Mesangial cell (primary cell): ENCODE data around the gene KRI1. TPM values are rescaled to one million over a fixed set of nuclear protein-coding genes. Genes with fewer than 3 reads are reported as not detected.

Source experiments
- total RNA-seq: library from RNA; depleted of rRNA; stranded (reverse); fragments of >200 nt; gene quantifications from 2 replicates; pipeline ENCODE4 v1.2.3, GENCODE V29; 2015

KRI1 gene
- total RNA-seq, result 8.6 and 13.5 TPM in 2 replicates

GRCh38 chr19:10565567-10566407, at the start of gene KRI1:
Gene KRI1, minus strand, starts transcription at chr19:10566010. Its CDS starts 11 bp downstream, at chr19:10565999.

DNA sequence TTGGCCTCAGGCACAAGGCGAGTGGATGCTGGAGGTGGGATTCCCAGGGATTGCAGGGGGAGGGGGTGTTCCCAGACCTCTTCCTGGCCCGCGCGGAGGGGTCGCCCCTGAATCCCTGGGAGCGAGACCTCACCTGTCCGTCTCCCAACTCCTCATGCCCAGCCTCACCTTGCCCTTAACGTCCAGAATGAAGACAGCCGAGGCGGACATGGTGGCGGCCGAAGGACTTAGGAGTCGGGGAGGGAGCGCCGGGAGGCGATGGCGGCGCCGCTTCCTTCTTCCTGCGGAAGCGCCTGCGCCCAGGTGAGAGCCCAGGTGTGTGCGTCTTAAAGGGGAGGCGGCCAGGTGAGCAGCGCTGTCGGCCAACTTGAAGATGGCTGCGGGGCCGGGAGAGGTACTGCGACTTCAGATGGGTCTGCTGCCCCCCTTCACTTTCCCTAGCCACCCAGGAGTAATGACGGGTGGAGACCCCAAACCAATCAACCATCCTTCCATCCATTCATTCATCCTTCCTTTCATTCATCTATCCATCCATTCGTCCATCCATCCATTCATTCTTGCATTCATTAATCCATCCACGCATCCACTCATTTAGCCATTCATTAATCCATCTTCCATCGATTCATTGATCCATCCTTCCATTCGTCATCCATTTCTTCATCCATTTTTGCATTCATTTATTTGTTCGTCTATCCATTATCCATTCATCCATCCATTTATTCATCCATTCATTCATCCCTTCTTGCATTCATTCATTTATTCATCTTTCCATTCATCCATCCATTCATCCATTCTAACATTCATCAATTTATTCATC, 21.4 kb upstream of the KRI1 start, which contains the start of gene AP1M2:
Gene AP1M2, minus strand, starts transcription at position 291 of the 817 bp plus-strand sequence. Its CDS starts 81 bp downstream, at position 210.

DNA sequence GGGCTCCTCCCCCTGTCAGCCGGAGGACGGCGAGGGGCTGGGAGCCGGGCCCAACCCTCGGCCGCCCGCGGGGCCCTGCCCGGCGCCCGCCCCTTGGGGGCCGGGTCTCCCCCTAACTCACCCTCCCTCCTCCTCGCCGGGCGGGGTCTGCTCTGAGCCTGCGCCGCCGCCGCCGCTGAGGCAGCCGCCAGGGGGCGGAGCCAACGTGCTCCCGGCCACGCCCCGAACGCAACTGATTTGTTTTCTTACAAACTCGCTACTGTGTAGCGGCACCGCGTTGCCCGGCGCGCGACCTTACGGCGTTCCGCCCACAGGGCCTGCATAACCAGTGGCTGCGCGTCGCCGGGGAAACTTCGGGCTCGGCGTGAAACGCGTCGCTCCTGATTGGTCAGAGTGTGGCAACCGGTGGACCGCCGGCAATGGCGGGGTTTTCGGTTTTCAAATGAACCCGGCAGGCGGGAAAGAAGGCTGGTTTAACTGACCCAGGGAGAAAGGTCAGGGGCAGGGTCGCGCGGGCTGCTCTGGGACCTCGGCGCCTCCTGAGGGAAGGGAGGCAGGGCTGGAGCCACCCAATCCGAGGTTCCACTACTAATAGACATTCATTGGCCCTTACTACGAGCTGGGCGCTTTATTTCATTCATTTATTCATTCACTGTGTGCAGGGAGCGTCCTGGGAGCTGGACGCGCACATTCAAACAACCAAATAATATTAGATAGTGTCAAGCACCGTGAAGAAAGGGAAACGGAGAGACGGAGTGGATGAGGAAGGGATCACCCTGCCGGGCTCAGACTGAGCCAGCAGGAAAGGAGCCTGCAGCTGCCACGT, 3.2 kb upstream of the KRI1 start, which contains the start of gene CDKN2D:
Gene CDKN2D, minus strand, starts transcription at position 154 of the 826 bp plus-strand sequence. CDS start 326 bp downstream, outside the sequence.

DNA sequence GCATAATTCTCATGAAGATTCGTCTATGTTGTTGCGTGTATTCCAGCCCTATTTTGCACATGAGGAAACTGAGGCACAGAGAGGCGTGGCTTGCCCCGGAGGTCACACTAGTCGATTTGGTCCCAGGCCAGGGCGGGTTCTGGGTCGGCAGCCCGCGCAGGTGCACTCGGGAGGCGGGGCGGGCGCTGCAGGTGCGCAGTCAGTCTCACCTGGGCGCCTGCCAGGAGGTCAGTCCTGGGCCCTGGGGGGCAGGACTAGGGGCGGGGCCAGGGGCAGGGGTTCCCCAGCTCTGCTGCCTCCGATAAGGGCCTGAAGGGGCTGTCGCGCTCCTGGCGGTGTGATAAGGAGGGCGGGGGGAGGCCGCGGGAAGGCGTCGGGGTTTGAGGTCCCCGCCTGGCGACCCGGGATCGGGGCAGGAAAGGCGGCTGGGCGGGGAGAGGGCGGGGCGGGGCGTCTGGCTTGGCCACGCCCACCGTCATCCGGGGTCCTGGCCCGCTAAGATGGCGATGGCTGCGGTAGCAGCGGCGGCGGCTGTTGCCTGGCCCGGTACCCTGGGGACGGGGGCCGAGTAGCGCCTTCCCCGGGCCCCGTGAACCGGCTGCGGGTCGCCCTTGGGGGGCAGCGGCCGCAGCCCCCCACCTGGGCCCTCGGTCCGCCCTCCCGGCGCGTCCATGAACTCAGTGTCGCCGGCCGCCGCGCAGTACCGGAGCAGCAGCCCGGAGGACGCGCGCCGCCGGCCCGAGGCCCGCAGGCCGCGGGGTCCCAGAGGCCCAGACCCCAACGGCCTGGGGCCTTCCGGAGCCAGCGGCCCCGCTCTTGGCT, 22.2 kb downstream of the KRI1 start, which contains the start of gene ATG4D:
Gene ATG4D, plus strand, starts transcription at position 485 of the 822 bp plus-strand sequence. Its CDS starts 187 bp downstream, at position 672.

DNA sequence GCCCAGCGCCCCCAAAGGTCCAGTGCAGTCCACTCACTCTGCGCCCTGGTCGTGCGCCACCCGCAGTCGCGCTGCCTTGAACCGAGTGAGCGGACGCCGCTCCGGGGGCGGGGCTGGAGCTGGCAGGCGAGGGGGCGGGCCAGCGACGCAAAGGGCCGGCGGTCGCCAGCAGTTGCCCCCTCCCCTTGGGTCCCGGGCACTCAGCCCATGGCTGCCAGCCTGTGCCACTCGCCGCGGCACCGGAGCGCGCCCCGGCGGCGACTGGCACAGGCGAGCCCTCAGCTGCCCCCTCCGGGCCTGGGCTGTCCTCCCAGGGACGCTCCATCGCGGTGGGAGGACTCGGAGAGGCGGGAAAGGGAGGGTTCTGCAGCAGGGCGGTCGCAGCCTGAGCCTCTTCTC, 48.5 kb downstream of the KRI1 start, which contains the start of gene S1PR5:
Gene S1PR5, minus strand, starts transcription at position 87 of the 399 bp plus-strand sequence. CDS start 2,436 bp downstream, outside the sequence.

Other genes with a start within 250 kb of the KRI1 start
- 21.8 and 37.1 TPM in 2 replicates for gene FDX2, start 250.0 kb downstream of the KRI1 start, total RNA-seq
- 37.5 and 56.5 TPM in 2 replicates for gene RAVER1, start 232.5 kb downstream of the KRI1 start, total RNA-seq
- gene ICAM3, start 226.4 kb downstream of the KRI1 start, total RNA-seq, result 3.7 and 9.0 TPM in 2 replicates
- gene TYK2, start 185.4 kb downstream of the KRI1 start, total RNA-seq, result 110 and 147 TPM in 2 replicates
- gene CDC37, start 162.5 kb downstream of the KRI1 start, total RNA-seq, result 119 and 192 TPM in 2 replicates
- gene PDE4A, start 145.5 kb downstream of the KRI1 start, total RNA-seq, result 5.2 and 8.2 TPM in 2 replicates
- gene KEAP1, start 62.7 kb downstream of the KRI1 start, total RNA-seq, result 63.1 and 74.4 TPM in 2 replicates
- gene S1PR5, start 48.6 kb downstream of the KRI1 start, total RNA-seq, result 0.65 and 0.76 TPM in 2 replicates
- 36.3 and 50.5 TPM in 2 replicates for gene ATG4D, start 22.1 kb downstream of the KRI1 start, total RNA-seq
- gene CDKN2D, start 3.0 kb upstream of the KRI1 start, total RNA-seq, result 8.1 and 8.3 TPM in 2 replicates
- gene AP1M2, start 21.3 kb upstream of the KRI1 start, total RNA-seq, result 18.0 and 51.0 TPM in 2 replicates
- 37.2 and 147 TPM in 2 replicates for gene SLC44A2, start 59.5 kb upstream of the KRI1 start, total RNA-seq
- 108 and 155 TPM in 2 replicates for gene ILF3, start 88.3 kb upstream of the KRI1 start, total RNA-seq
- gene QTRT1, start 135.4 kb upstream of the KRI1 start, total RNA-seq, result 30.8 and 33.2 TPM in 2 replicates
- gene DNM2, start 152.1 kb upstream of the KRI1 start, total RNA-seq, result 127 and 194 TPM in 2 replicates